GM23338 (cell line): ENCODE results near the gene HRK.

Source experiments
- CREB1 ChIP-seq: fragments of 250-450 bp; sonication (Bioruptor Pico); IDR thresholded peaks from 2 replicates; pipeline ENCODE4 v1.5.0; 2020; ENCODE audit warnings: low read depth, mild to moderate bottlenecking, moderate library complexity
- EZH2 ChIP-seq: fragments of 200-600 bp; sonication (generic); IDR thresholded peaks from one replicate; pipeline ENCODE4 v1.8.0; 2017; ENCODE audit warnings: antibody characterized with exemption, mild to moderate bottlenecking, low read depth; ENCODE audit not compliant: unreplicated experiment
- EZH2phosphoT487 ChIP-seq: fragments of 200-600 bp; sonication (generic); IDR thresholded peaks from one replicate; pipeline ENCODE4 v1.8.1; 2018; ENCODE audit warnings: antibody characterized with exemption; ENCODE audit not compliant: unreplicated experiment
- JUNB ChIP-seq: IDR thresholded peaks from one replicate; pipeline ENCODE4 v1.6.1; 2016; ENCODE audit warnings: antibody characterized with exemption; ENCODE audit not compliant: unreplicated experiment
- NANOG ChIP-seq: IDR thresholded peaks from 2 replicates; pipeline ENCODE4 v1.6.1; 2016; ENCODE audit warnings: antibody characterized with exemption, borderline replicate concordance
- POLR2AphosphoS5 ChIP-seq: IDR thresholded peaks from 2 replicates; pipeline ENCODE4 v1.6.1; 2016; ENCODE audit warnings: antibody characterized with exemption, low read depth
- STAT1 ChIP-seq: IDR thresholded peaks from one replicate; pipeline ENCODE4 v1.6.1; 2016; ENCODE audit warnings: antibody characterized with exemption; ENCODE audit not compliant: unreplicated experiment
- ZNF331 ChIP-seq: fragments of 250-450 bp; sonication (Bioruptor Pico); IDR thresholded peaks from 2 replicates; pipeline ENCODE4 v1.5.0; 2020; ENCODE audit warnings: low read depth, mild to moderate bottlenecking, moderate library complexity
- TF ChIP-seq, protein P1 (sequence below), 2 experiments: fragments of 200-600 bp in 1 of 2; sonication (generic) in 1 of 2; conservative IDR thresholded peaks; 2 replicates each; pipeline versions ENCODE4 v1.5.1 to v1.6.1; 2016 to 2017; ENCODE audit warnings: antibody characterized with exemption in 2 of 2, low read depth in 2 of 2, mild to moderate bottlenecking in 2 of 2, moderate library complexity in 1 of 2
- TF ChIP-seq, protein P2 (sequence below): IDR thresholded peaks from one replicate; pipeline ENCODE4 v1.6.1; 2018; ENCODE audit warnings: antibody characterized with exemption; ENCODE audit not compliant: unreplicated experiment
- TF ChIP-seq, protein P3 (sequence below): fragments of 250-450 bp; sonication (Bioruptor Pico); IDR thresholded peaks from 2 replicates; pipeline ENCODE4 v1.5.0; 2020; ENCODE audit warnings: mild to moderate bottlenecking, moderate library complexity
- TF ChIP-seq, protein P4 (sequence below): IDR thresholded peaks from 2 replicates; pipeline ENCODE4 v1.6.1; 2016; ENCODE audit warnings: antibody characterized with exemption

DNA sequence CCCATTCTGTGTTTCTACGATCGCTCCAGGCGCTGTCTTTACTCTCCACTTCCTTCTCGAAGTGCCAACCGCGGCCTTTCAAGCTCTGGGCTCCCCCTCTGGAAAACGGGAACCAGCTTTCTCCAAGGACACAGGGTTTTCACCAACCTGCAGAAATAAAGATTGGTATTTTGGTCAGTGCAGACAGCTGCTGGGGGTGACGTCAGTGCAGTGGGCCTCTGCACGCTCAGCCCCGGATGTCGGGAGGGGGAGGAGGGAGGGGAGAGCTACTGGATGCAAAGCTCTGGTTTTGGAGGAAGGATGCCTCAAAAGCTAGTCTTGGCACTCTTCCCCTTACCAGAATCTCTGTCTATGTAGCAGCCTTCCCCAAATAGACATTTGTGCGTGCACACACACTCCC lies 19.9 kb downstream of the HRK start:
- TF ChIP-seq, protein P1, sequence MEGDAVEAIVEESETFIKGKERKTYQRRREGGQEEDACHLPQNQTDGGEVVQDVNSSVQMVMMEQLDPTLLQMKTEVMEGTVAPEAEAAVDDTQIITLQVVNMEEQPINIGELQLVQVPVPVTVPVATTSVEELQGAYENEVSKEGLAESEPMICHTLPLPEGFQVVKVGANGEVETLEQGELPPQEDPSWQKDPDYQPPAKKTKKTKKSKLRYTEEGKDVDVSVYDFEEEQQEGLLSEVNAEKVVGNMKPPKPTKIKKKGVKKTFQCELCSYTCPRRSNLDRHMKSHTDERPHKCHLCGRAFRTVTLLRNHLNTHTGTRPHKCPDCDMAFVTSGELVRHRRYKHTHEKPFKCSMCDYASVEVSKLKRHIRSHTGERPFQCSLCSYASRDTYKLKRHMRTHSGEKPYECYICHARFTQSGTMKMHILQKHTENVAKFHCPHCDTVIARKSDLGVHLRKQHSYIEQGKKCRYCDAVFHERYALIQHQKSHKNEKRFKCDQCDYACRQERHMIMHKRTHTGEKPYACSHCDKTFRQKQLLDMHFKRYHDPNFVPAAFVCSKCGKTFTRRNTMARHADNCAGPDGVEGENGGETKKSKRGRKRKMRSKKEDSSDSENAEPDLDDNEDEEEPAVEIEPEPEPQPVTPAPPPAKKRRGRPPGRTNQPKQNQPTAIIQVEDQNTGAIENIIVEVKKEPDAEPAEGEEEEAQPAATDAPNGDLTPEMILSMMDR (conservative IDR thresholded peaks at IDR 0.05; ENCODE audit: low read depth in 2 of 2), result no peak
- TF ChIP-seq EZH2phosphoT487 (no peak), EZH2 (no peak), JUNB (no peak), NANOG (no peak), POLR2AphosphoS5 (no peak), CREB1 (CRISPR knock-in tag) (no peak), ZNF331 (CRISPR knock-in tag) (no peak), STAT1 (no peak)
- TF ChIP-seq, protein P2, sequence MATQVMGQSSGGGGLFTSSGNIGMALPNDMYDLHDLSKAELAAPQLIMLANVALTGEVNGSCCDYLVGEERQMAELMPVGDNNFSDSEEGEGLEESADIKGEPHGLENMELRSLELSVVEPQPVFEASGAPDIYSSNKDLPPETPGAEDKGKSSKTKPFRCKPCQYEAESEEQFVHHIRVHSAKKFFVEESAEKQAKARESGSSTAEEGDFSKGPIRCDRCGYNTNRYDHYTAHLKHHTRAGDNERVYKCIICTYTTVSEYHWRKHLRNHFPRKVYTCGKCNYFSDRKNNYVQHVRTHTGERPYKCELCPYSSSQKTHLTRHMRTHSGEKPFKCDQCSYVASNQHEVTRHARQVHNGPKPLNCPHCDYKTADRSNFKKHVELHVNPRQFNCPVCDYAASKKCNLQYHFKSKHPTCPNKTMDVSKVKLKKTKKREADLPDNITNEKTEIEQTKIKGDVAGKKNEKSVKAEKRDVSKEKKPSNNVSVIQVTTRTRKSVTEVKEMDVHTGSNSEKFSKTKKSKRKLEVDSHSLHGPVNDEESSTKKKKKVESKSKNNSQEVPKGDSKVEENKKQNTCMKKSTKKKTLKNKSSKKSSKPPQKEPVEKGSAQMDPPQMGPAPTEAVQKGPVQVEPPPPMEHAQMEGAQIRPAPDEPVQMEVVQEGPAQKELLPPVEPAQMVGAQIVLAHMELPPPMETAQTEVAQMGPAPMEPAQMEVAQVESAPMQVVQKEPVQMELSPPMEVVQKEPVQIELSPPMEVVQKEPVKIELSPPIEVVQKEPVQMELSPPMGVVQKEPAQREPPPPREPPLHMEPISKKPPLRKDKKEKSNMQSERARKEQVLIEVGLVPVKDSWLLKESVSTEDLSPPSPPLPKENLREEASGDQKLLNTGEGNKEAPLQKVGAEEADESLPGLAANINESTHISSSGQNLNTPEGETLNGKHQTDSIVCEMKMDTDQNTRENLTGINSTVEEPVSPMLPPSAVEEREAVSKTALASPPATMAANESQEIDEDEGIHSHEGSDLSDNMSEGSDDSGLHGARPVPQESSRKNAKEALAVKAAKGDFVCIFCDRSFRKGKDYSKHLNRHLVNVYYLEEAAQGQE, result no peak
- TF ChIP-seq, protein P3, sequence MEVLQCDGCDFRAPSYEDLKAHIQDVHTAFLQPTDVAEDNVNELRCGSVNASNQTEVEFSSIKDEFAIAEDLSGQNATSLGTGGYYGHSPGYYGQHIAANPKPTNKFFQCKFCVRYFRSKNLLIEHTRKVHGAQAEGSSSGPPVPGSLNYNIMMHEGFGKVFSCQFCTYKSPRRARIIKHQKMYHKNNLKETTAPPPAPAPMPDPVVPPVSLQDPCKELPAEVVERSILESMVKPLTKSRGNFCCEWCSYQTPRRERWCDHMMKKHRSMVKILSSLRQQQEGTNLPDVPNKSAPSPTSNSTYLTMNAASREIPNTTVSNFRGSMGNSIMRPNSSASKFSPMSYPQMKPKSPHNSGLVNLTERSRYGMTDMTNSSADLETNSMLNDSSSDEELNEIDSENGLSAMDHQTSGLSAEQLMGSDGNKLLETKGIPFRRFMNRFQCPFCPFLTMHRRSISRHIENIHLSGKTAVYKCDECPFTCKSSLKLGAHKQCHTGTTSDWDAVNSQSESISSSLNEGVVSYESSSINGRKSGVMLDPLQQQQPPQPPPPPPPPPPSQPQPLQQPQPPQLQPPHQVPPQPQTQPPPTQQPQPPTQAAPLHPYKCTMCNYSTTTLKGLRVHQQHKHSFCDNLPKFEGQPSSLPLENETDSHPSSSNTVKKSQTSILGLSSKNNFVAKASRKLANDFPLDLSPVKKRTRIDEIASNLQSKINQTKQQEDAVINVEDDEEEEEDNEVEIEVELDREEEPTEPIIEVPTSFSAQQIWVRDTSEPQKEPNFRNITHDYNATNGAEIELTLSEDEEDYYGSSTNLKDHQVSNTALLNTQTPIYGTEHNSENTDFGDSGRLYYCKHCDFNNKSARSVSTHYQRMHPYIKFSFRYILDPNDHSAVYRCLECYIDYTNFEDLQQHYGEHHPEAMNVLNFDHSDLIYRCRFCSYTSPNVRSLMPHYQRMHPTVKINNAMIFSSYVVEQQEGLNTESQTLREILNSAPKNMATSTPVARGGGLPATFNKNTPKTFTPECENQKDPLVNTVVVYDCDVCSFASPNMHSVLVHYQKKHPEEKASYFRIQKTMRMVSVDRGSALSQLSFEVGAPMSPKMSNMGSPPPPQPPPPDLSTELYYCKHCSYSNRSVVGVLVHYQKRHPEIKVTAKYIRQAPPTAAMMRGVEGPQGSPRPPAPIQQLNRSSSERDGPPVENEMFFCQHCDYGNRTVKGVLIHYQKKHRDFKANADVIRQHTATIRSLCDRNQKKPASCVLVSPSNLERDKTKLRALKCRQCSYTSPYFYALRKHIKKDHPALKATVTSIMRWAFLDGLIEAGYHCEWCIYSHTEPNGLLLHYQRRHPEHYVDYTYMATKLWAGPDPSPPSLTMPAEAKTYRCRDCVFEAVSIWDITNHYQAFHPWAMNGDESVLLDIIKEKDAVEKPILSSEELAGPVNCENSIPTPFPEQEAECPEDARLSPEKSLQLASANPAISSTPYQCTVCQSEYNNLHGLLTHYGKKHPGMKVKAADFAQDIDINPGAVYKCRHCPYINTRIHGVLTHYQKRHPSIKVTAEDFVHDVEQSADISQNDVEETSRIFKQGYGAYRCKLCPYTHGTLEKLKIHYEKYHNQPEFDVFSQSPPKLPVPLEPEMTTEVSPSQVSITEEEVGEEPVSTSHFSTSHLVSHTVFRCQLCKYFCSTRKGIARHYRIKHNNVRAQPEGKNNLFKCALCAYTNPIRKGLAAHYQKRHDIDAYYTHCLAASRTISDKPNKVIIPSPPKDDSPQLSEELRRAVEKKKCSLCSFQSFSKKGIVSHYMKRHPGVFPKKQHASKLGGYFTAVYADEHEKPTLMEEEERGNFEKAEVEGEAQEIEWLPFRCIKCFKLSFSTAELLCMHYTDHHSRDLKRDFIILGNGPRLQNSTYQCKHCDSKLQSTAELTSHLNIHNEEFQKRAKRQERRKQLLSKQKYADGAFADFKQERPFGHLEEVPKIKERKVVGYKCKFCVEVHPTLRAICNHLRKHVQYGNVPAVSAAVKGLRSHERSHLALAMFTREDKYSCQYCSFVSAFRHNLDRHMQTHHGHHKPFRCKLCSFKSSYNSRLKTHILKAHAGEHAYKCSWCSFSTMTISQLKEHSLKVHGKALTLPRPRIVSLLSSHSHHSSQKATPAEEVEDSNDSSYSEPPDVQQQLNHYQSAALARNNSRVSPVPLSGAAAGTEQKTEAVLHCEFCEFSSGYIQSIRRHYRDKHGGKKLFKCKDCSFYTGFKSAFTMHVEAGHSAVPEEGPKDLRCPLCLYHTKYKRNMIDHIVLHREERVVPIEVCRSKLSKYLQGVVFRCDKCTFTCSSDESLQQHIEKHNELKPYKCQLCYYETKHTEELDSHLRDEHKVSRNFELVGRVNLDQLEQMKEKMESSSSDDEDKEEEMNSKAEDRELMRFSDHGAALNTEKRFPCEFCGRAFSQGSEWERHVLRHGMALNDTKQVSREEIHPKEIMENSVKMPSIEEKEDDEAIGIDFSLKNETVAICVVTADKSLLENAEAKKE (CRISPR knock-in tag), result no peak
- TF ChIP-seq, protein P4, sequence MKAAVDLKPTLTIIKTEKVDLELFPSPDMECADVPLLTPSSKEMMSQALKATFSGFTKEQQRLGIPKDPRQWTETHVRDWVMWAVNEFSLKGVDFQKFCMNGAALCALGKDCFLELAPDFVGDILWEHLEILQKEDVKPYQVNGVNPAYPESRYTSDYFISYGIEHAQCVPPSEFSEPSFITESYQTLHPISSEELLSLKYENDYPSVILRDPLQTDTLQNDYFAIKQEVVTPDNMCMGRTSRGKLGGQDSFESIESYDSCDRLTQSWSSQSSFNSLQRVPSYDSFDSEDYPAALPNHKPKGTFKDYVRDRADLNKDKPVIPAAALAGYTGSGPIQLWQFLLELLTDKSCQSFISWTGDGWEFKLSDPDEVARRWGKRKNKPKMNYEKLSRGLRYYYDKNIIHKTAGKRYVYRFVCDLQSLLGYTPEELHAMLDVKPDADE, result no peak
